OCI-M2 (cell line): Measurements from ENCODE around the gene FOXJ2.
"Not testable (repeated sequence)": the region's sequence is repeated elsewhere in the genome, so short reads cannot be mapped to it uniquely, and the experiment has no call there.

Experiments used
- DNase-seq: peaks from one replicate; lab custom pipeline; 2025; ENCODE audit not compliant: unreplicated experiment; lab: John Stamatoyannopoulos, UW

Gene FOXJ2

GRCh38 chr12:8032242-8033152 is at the start of gene FOXJ2:
Gene FOXJ2 (plus strand): TSS chr12:8032716. CDS start chr12:8039833, 7,117 bp downstream.
- no peak for DNase-seq

GRCh38 chr12:7983019-7983418 is 49.5 kb upstream of the FOXJ2 start:
- not testable (repeated sequence) for DNase-seq

- DNase-seq, result not testable (repeated sequence)
These were observed 49.1 kb upstream of the FOXJ2 start for GRCh38 chr12:7983460-7983859.

GRCh38 chr12:7984900-7985299 is 47.6 kb upstream of the FOXJ2 start:
- DNase-seq, result no peak

GRCh38 chr12:7985802-7986418 is 46.6 kb upstream of the FOXJ2 start:
- no peak for DNase-seq

- DNase-seq, result no peak
These were observed 42.6 kb upstream of the FOXJ2 start for GRCh38 chr12:7989827-7990491.

- no peak for DNase-seq
These were observed 41.0 kb upstream of the FOXJ2 start for GRCh38 chr12:7991535-7991934.

GRCh38 chr12:7994731-7995205 is 37.7 kb upstream of the FOXJ2 start:
- DNase-seq, result no peak

GRCh38 chr12:7995266-7995963 is 37.1 kb upstream of the FOXJ2 start:
- no peak for DNase-seq

- not testable (repeated sequence) for DNase-seq
These were observed 31.7 kb upstream of the FOXJ2 start for GRCh38 chr12:8000827-8001226.

- DNase-seq, result not testable (repeated sequence)
These were observed 31.0 kb upstream of the FOXJ2 start for GRCh38 chr12:8001496-8001895.

- not testable (repeated sequence) for DNase-seq
These were observed 27.6 kb upstream of the FOXJ2 start for GRCh38 chr12:8004897-8005296.

GRCh38 chr12:8011331-8011730 is 21.2 kb upstream of the FOXJ2 start:
- no peak for DNase-seq

GRCh38 chr12:8012651-8013309 is 19.7 kb upstream of the FOXJ2 start:
- DNase-seq, result no peak

- no peak for DNase-seq
These were observed 17.7 kb upstream of the FOXJ2 start for GRCh38 chr12:8014836-8015235.

- DNase-seq, result not testable (repeated sequence)
These were observed 14.3 kb upstream of the FOXJ2 start for GRCh38 chr12:8018213-8018612.

- no peak for DNase-seq
These were observed 13.6 kb upstream of the FOXJ2 start for GRCh38 chr12:8018666-8019581.

GRCh38 chr12:8026291-8026900 is 6.1 kb upstream of the FOXJ2 start:
- DNase-seq, result peak; percentile 73

- no peak for DNase-seq
These were observed 4.7 kb upstream of the FOXJ2 start for GRCh38 chr12:8027856-8028255.
